GM21526 (cell line): Measurements from ENCODE around the gene PAGE2B.
"Not testable (repeated sequence)": the region's sequence is repeated elsewhere in the genome, so short reads cannot be mapped to it uniquely, and the experiment has no call there.

ENCODE experiments used
- ATAC-seq: cut with Tn5 transposase; IDR thresholded peaks from one replicate; pipeline ENCODE4 v1.9.1; 2021; ENCODE audit warnings: moderate library complexity; ENCODE audit not compliant: unreplicated experiment, low FRiP score

The PAGE2B gene

DNA sequence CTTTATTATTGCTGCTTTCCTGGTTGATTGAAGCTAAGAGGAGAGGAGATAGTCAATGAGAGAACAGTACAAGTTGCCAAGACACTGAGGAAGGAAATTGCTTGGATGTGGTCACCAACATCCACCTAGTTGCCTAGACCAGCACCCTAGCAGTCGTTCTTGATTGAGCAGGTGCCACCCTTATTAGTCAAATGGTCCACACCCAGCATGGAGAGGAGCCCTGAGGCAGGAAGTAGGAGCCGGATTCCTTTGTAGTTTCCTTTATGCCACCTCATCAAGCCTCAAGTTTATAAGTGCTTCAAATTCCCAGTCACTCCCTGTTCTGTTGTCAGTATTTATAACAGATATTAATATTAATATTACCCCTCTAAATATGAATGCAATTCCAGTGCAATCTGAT is 33.1 kb downstream of the PAGE2B start:
- ATAC-seq, result no peak

DNA sequence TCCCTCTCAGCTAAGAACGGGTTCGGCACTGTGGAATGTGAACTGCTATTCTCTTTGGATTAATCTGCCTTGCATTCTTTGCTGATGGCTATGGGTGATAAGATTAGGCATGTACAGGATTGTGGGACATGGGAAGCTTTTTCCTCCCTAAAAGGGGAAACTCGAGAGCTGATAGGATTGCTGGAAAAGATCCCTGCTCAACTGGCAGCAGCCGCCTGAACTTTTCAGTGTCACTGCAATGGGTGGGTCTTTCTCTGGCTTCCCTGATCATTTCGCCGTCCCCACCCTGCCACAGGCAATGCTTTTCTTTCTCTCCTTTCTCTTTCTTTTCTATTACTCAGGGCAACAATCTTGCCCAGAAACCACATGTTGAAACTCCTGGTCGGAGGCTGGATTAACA is 34.5 kb downstream of the PAGE2B start:
- ATAC-seq, result no peak

DNA sequence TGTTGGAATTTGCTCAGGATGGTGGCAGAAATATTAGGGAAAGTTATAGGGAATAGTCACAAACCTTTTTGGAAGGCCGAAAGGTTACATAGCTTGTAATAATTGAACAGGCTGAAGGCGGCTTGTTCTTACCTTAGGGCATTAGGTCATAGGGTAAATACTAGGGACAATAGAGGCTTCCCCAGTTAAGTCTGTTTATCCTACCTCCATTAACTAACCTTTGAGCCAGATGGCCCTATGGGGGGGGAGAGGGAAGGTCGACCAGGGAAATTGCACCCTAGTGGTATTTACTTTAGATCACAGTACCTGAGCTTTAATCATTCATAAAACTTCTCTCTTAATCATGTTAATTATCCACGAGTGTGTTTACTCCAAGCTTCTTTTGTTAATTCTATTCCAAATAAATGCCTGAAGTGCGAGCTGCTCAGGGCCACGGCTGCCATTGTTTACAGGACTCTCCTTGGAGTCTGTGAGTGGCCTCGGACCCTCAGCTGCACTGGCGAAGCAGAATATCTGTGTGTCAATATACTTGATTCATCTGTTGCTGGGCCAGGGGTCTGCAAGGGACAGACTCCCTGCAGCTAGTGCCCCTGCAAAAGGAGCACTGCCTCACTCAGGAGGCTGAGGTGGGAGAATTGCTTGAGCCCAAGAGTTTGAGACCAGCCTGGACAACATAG is 36.9 kb downstream of the PAGE2B start:
- no peak for ATAC-seq

DNA sequence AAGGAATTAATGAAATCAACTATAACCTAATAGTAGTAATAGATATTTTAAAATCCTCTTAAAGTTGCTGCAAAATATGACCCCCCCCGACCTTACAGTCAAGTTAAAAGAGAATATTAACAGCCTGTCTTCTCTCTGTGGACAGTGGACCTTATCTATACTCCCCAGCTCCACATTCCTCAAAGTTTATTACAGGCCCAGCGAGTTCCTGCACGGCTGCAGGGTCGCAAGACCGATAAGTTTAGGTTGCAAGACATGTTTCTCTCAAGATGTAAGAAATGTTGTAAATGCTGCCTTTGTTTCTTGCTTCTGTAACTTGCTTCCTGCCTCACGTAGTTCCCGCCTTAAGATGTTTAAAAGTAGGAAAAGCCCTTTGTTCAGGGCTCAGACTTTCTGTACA is 41.8 kb downstream of the PAGE2B start:
- ATAC-seq, result not testable (repeated sequence)

DNA sequence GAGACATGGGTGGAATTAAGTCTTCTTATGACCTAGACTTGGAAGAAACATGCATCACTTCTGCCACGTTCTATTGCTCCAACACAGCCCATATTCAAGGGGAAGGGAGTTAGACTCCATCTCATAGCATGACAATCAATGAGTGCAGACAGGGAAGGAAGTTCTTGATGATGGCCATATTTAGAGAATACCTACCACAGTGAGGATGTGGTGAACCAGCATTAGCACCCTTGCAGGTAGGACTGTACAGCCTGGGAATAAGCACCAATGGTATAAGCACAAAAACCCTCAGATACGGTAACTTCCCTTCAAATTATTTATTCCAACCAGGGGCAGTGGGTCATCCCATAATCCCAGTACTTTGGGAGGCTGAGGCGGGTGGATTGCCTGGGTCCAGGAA is 43.7 kb downstream of the PAGE2B start:
- no peak for ATAC-seq

DNA sequence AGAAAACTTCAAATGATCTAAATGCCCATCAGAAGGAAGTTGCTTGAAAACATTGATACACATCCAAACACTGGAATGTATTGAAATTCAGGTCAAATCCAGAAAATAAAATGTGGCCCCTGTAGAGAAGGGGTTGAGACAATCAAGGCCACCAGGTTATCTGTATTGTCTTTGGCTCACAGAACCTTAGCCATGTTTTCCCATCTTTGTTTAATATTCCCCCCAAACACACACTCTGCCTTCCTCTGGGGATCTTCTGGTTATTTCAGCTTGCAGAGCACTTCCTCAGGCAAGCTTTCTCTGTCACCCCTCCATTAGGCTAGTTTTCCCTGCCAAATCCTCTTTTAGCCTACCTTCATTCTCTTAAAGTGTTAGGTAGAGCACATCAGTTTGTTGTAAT is 44.4 kb downstream of the PAGE2B start:
- ATAC-seq, result no peak

DNA sequence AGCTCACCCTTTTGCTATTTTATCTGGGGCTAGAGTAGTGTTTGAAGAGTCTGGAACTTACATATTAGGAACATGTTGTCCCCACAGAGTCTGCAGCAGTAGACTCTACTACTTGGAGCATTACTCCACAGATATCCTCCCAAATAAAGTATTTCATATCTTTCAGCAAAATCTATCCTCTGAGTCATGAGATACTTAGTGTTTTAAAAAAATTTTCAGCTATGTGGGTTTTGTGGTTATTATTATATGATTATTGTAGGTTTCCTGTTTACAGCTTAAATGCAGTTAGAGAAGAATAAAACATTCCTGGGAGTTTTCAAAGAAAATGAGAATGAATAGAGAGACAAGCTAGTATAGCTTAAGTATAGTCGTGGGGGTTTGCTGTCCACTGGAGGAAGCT is 44.9 kb downstream of the PAGE2B start:
- ATAC-seq, result no peak

DNA sequence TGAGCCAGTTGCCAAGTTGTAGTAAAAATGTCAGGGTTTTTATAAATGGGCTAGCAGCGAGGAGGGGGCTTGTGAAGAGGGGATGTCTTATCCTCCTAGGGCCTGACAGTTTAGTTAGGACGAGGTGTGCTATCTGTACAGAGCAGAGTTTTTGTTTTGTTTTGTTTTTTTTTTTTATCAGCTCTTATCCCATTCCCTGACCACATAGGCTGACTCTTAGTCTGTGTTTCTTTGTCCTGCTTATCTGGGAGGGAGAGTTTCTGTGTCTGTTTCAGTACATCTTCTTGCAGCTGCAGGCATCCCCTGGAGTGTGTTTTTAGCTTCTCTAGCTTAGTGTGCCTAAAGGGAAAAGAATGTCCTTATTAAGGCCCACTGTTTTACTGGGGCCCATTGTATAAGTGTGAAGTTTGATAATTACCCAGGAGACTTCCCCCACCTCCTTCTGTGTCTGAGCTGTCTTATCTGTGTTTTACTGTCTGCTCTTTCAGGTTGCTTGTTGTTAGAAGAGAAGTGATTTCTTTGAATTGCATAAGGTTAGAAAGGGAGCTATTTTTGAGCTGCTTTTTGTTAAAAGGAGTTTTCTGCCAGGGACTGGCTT is 46.0 kb downstream of the PAGE2B start:
- ATAC-seq, result no peak

DNA sequence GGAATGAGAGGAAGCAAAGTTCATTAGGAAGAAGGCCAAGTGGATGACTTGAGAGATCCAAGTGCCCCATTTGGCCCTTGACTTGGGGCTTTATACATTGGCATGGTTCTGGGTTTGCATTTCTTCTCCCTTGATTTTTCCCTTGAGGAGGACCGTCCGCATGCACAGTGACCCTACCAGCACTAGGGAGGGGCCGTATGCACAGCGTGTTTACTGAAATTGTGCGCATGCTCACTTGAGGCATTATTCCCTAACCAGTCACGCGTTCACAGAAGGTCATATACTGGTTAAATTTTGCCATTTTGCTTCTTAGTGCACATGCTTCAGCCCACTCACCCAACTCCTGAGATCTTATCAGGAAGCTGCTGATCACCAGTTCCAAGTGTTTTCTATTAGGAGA is 49.1 kb downstream of the PAGE2B start:
- no peak for ATAC-seq

DNA sequence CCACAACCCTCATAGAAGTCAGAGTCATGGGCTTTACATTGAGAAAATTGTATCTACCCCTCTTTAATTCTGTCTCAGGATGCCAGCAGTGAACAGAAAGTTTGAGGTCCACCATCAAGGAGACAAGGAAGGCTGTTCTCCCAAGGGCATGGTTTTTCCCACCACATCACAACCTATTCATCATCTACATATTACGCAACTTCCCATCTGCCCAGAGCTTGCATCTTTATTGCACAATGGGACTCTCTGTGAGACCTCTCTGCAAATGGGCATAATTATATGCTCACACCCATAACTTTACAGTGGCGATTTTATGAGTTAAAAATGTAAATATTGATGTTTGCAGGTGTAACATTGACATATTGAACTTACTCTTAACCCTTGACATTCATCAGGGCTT is 52.9 kb downstream of the PAGE2B start:
- ATAC-seq, result no peak
